ENCODE data around the gene COL5A3. TPM values are rescaled to one million over a fixed set of nuclear protein-coding genes. Genes with fewer than 3 reads are reported as not detected.

Gene COL5A3
- total and polyA plus RNA-seq, 4 donors, result 0.14 to 4.9 (median 0.76) TPM

GRCh38 chr19:9937001-9937411, 73.3 kb downstream of the COL5A3 start (continued):
- TF ChIP-seq GABPA (IDR thresholded peaks at IDR 0.05 in 1 of 2, conservative IDR thresholded peaks at IDR 0.05 in 1 of 2), result no peak

GRCh38 chr19:9936326-9937000, 73.8 kb downstream of the COL5A3 start, which contains the start of gene OLFM2:
OLFM2 (minus strand) TSS chr19:9936515; CDS start chr19:9936366, 149 bp downstream.
- Histone ChIP-seq H3K4me3 (ENCODE audit: low read depth in 1 of 3, low read length in 3 of 3) (peak within 1 kb of the TSS in 2 of 3 donors; percentile 49 to 80), H3K9me3 (ENCODE audit: control insufficient read depth in 4 of 4, low read length in 3 of 4) (peaks cover 0 to under 1% (median 0%) of the 10 kb centered on the region in 4 donors), H3K27ac (ENCODE audit: low read depth in 1 of 2, low read length in 2 of 2) (no peak within 1 kb of the TSS), H3K27me3 (ENCODE audit: control insufficient read depth in 4 of 4, insufficient read depth in 4 of 4, low read length in 3 of 4) (no peaks in the 10 kb centered on the region), H3K9ac (ENCODE audit: low read depth in 1 of 2, low read length in 2 of 2) (no peak within 1 kb of the TSS), H3K36me3 (ENCODE audit: control insufficient read depth in 4 of 4, insufficient read depth in 3 of 4, low read depth in 1 of 4, low read length in 3 of 4) (no peaks in the 10 kb centered on the region), H3K4me1 (ENCODE audit: control insufficient read depth in 4 of 4, insufficient read depth in 4 of 4, low read length in 3 of 4) (peaks cover 0 to 26% (median 19%) of the 10 kb centered on the region in 4 donors)
- TF ChIP-seq NR2F2 (IDR thresholded peaks at IDR 0.05), result no peak
- no peak for TF ChIP-seq HNF4G (IDR thresholded peaks at IDR 0.05)
- TF ChIP-seq RXRA (IDR thresholded peaks at IDR 0.05), result no peak
- no peak for TF ChIP-seq CTCF (IDR thresholded peaks at IDR 0.05; ENCODE audit: low read depth, low read length, missing input control)
- no peak for TF ChIP-seq EGR1 (IDR thresholded peaks at IDR 0.05; ENCODE audit: low read depth in 2 of 2)
- TF ChIP-seq HNF4A (conservative IDR thresholded peaks at IDR 0.05), result no peak
- TF ChIP-seq ATF3 (IDR thresholded peaks at IDR 0.05), result no peak
- no peak for TF ChIP-seq TAF1 (conservative IDR thresholded peaks at IDR 0.05)
- no peak for TF ChIP-seq RAD21 (IDR thresholded peaks at IDR 0.05)
- TF ChIP-seq YY1 (IDR thresholded peaks at IDR 0.05), result no peak
- no peak for TF ChIP-seq FOXA2 (IDR thresholded peaks at IDR 0.05)
- TF ChIP-seq REST (IDR thresholded peaks at IDR 0.05), result no peak
- no peak for TF ChIP-seq JUND (IDR thresholded peaks at IDR 0.05)
- TF ChIP-seq FOXA1 (IDR thresholded peaks at IDR 0.05), result no peak
- TF ChIP-seq SP1 (IDR thresholded peaks at IDR 0.05), result no peak
- no peak for TF ChIP-seq MAX (IDR thresholded peaks at IDR 0.05)
- TF ChIP-seq GABPA (IDR thresholded peaks at IDR 0.05 in 1 of 2, conservative IDR thresholded peaks at IDR 0.05 in 1 of 2), result no peak
- no peak for TF ChIP-seq ZBTB33 (IDR thresholded peaks at IDR 0.05)
- DNase-seq (ENCODE audit: low spot score), result no peak
- under 1% methylated on average over 62 of the region's 62 CpGs for WGBS
